Neural cell (in vitro differentiated cells): ENCODE data around the gene UCP3.

Experiments
- MXI1 ChIP-seq: fragments of 450-650 bp; conservative IDR thresholded peaks from 2 replicates; pipeline ENCODE4 v1.6.1; 2014; ENCODE audit warnings: antibody characterized with exemption, mild to moderate bottlenecking; ENCODE audit not compliant: poor library complexity, severe bottlenecking
- TF ChIP-seq, protein P1 (sequence below): fragments of 450-650 bp; IDR thresholded peaks from 2 replicates; pipeline ENCODE4 v1.5.1; 2014; ENCODE audit warnings: antibody characterized with exemption, mild to moderate bottlenecking, moderate library complexity; ENCODE audit not compliant: poor library complexity, severe bottlenecking

DNA sequence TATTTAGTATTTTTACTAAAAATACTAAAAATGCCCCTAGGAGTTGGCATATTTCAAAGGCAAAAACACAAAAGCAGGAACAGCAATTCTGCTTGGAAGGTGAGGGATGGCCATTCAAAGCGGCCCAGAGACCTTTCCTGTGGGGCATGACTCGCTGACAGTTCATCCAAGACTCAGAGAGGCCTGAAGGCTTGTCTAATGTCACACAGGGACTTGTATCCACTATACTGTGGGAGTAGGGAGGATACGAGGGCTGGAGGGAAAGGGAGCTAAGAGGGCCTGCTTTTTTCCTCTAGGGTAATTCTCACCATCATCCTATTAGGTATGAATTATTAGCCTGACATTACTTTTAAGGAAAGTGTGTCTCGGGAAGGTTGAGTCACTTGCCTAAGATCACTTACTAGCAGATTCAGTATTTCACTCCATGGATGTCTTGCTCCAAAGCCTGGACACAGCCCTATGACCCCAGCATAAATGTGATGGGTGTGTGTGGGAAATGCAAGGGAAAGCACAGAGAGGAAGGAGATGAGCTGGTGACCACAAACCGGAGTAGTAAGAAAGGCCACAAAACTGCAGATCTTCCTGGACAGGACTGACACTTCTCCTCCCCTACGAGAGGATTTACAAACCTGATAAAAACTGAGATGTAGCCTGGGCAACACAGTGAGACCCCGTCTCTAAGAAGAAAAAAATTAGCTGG is 16.7 kb upstream of the UCP3 start:
- TF ChIP-seq MXI1 = no peak
- TF ChIP-seq, protein P1, sequence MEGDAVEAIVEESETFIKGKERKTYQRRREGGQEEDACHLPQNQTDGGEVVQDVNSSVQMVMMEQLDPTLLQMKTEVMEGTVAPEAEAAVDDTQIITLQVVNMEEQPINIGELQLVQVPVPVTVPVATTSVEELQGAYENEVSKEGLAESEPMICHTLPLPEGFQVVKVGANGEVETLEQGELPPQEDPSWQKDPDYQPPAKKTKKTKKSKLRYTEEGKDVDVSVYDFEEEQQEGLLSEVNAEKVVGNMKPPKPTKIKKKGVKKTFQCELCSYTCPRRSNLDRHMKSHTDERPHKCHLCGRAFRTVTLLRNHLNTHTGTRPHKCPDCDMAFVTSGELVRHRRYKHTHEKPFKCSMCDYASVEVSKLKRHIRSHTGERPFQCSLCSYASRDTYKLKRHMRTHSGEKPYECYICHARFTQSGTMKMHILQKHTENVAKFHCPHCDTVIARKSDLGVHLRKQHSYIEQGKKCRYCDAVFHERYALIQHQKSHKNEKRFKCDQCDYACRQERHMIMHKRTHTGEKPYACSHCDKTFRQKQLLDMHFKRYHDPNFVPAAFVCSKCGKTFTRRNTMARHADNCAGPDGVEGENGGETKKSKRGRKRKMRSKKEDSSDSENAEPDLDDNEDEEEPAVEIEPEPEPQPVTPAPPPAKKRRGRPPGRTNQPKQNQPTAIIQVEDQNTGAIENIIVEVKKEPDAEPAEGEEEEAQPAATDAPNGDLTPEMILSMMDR = no peak
